Measurements from ENCODE around the gene REPS1.

The REPS1 gene

GRCh38 chr6:138923561-138923960, 64.5 kb downstream of the REPS1 start:
- no peak for DNase-seq

DNA sequence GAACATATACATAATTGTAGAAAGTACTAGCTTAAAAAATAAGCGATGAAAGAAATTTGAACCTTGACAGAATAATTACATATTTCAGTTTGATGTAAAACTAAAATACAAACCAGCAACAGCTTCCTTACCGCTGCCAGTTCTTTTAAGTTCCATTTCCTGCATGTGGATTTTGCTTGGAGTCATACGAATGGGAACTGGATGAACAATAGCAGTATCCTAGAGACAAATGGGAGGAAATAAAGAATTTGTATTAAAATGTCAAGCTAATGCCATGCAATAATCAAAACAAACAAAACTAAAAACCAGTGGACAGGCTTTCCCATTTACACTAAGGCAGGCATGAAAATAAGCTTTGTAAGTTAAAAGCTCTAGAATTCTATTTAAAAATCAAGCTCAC, 67.1 kb downstream of the REPS1 start:
- DNase-seq, result no peak

GRCh38 chr6:138914701-138915100, 73.4 kb downstream of the REPS1 start:
- DNase-seq, result no peak

DNA sequence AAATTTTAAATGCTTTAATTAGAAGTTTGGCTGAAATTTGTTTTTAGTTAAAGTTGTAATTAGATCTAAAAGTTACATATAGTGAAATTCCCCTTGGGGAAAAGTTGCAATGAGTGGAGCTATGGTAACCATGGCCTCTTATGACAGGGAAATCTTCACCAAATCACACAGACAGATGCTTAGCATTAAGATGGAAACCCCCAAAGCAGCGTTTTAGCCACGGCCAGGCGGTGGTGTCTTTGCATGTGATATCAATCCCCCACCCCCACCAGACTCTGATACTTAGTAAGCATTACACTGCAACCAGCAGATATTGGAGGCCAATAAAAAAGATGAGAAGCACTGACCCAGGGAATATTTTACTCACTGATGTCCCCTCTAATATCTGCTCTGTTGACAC, 75.7 kb downstream of the REPS1 start:
- no peak for DNase-seq

GRCh38 chr6:138909975-138910374, 78.1 kb downstream of the REPS1 start:
- DNase-seq, result no peak

DNA sequence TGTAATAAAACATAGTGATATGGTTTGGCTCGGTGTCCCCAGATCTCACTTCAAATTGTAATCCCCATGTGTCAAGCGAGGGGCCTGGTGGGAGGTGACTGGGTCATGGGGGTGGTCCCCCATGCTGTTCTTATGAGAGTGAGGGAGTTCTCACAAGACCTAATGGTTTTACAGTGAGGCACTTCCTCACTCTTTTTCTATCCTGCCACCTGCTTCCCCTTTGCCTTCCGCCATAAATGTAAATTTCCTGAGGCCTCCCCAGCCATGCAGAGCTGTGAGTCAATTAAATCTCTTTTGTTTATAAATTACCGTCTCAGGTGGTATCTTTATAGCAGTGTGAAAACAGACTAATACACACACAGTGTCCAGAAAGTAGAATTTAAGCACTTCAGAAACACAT, 78.5 kb downstream of the REPS1 start:
- DNase-seq, result no peak

DNA sequence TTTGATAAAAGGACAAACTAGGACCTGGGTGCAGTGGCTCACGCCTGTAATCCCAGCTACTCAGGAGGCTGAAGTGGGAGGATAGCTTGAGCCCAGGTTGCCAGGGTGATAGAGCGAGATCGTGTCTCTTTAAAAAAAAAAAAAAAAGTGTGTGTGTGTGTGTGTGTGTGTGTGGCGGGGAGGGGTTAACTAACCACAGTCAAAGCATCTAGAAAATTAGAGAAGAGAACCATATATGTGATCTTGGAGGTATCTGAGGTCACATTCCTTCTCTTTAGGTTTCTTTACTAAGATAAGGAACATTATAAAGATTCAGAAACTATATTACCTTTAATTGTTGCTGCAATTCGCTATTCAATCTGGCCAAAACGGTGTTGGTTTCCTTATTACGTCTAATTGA, 80.9 kb downstream of the REPS1 start:
- no peak for DNase-seq

- DNase-seq, result no peak
These were observed 91.0 kb downstream of the REPS1 start for GRCh38 chr6:138897031-138897430.

- no peak for DNase-seq
These were observed 91.8 kb downstream of the REPS1 start for GRCh38 chr6:138896104-138896756.

DNA sequence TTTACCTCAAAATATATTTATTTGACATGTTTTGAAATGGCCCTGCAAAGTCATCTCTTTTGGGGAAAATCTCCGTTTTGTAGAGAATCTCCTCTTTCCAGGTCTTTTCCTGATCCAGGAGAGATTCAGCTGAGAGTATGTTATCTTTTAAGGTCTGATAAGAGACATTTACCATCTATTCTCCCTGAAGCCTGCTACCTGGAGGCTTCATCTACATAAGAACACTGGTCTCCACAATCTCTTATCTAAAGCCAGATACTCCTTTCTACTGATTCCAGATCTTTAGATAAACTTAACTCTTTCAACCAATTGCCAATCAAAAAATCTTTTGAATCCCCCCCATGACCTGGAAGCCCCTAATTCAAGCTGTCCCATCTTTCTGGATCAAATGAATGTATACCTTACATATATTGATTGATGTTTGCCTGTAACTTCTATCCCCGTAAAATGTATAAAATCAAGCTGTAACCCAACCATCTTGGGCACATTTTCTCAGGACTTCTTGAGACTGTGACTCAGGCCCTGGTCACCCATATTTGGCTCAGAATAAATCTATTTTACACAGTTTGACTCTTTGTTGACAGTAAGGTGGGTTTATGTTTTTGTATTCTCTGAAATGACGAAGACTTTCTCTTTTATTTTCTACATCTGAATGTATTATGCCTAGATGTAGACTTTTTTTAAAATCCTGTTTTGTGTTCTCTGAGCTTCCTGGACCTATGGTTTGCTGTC, 96.6 kb downstream of the REPS1 start:
- DNase-seq, result no peak

DNA sequence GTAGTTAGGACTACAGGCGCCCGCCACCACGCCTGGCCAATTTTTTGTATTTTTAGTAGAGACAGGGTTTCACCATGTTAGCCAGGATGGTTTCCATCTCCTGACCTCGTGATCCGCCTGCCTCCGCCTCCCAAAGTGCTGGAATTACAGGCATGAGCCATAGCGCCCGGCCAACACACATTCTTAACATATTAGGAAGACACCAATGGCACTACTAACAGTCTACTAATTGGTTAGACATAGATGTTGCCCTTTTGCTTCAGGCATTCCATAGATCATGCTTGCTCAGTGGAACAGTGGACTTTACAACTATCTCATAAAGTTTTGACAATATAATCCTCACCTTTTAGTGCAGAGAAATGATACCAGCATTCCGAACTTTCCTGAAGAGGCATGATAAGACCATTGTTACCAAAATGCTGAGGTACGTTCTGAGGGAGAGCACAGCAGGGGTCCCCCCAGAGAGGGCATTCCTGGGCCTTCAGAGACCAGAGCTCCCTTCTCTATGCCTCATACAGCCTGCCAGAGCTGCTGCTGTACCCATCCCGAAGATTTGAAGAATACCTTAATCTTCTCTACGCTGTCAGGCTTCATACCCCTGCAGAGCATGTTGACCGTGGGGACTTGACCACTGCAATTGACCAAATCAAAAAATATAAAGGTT, 102.8 kb downstream of the REPS1 start:
- DNase-seq, result no peak

DNA sequence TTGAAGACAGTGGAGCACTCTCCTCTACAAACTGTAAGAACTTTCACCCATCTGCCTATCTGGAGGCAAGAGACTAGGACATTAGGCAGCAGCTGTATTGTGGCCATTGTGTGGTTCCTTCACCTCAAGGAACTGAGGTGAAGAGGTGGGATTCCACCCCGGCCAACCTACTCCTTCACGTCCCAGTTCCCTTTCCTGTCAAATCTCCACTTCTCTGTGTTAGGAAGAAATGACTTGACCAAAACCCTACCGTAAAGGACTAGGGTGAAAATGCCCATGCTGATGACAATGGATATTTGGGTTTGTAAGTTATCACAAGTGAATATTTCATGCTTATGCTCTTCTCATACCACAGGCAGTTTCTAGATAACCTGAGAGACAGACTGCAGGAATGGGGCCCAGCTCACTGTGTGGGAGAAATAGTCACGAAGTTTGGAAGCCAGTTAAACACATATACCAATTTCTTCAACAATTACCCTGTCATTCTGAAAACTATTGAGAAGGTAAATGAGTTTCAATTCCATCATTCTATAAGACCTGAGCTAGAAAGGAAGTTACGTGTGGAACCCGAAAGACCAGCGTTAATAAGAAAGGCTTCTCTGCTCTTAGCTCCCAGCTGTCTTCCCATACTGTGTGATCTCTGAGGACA, 105.6 kb downstream of the REPS1 start:
- no peak for DNase-seq

- DNase-seq, result no peak
These were observed 114.9 kb downstream of the REPS1 start for GRCh38 chr6:138873191-138873590.

- DNase-seq, result no peak
These were observed 118.7 kb downstream of the REPS1 start for GRCh38 chr6:138869398-138869797.

- DNase-seq, result no peak
These were observed 119.9 kb downstream of the REPS1 start for GRCh38 chr6:138868181-138868580.

DNA sequence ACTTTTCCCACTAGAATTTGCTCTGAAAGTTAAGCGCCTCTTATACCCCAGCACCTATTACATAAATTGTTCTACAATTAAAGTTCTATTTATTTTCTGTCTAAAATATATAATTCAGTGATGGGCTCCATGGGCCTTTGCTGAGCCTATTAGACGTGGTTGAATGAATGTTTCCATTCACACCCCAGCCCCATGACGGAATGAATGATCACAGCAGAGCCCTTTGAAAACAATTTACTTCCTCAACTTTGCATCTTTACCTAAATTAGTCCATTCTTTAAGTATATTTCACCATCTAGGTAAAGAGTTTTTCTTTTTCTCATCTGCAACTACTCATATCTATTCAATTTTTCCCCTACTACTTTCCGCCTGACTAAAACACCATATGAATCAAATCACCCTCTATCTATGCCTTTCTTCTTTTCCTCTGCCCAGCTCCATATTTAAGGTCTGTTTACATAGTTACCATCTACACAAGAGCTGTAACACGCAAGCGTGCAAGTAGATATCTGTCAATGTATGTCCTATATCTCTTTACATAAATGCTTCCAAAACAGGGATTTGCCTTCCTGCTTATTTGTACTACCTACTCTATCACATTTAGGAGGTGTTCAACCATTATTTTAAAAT, 122.5 kb downstream of the REPS1 start:
- DNase-seq, result no peak

- no peak for DNase-seq
These were observed 123.6 kb downstream of the REPS1 start for GRCh38 chr6:138864343-138864890.

DNA sequence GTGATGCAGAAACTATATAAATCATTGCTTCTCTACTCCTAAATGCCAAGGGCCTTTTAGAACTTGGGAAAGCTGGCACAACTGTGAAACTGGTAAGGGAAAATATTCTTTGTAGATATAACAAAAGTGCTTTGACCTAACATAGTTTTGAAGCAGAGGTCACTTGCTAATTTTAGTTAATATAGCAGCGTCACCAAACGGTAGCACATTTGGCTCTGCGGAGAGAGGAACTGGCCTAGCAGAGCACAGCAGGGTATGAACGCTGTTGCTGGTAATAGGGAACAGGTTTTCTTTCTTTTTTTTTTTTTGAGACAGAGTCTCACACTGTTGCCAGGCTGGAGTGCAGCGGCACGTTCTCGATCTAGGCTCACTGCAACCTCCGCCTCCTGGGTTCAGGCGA, 124.7 kb downstream of the REPS1 start:
- DNase-seq, result no peak

DNA sequence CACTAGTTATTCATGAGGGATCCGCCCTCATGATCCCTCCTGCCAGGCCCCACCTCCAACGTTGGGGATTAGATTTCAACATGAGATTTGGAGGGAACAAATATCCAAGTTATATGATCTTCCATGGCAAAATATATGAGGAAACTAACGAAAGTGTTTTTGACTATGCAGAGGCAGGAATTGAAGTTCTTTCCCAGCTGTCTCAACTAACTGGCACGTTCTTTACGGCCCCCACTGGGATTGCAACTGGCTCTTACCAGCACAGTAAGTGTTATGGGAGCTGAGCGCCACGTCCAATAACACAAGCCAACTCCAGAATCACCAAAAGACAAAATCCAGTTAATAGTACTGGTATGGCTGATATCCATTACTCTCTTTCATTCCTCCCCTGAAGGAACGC, 125.6 kb downstream of the REPS1 start:
- DNase-seq, result no peak

DNA sequence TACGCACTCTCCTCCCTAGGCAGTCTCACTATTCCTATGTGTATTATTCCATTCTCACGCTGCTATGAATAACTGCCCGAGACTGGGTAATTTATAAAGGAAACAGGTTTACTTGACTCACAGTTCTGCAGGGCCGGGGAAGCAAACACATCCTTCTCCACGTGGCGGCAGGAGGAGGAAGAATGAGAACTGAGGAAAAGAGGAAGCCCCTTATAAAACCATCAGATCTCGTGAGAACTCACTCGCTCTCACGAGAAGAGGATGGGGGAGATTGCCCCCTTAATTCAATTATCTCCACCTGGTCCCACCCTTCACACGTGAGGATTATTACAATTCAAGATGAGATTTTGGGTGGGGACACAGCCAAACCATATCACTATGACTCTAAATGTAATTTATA, 130.3 kb downstream of the REPS1 start:
- no peak for DNase-seq

DNA sequence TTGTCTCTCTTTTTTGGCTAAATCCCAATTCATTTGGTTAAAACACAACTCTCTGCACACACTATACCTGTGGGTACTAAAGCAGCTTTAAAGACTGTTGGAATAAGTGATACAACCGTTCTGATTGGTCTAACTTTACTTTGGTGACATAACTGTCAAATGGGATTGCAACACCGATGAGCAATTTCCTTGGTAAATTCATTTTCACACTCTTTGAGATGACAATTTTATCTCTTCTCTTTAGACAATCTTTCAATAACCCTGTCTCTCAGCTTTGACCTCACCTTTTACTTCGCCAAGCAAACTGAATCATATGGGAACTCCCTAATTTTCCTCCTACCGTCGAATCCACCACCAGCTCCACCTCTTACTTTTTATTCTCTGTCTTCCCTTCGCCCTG, 131.4 kb downstream of the REPS1 start:
- no peak for DNase-seq

Data from GF-D8 (cell line).